ENCODE results near the gene MAN2A1.

MAN2A1 gene

GRCh38 chr5:109739741-109740728 lies 50.3 kb downstream of the MAN2A1 start:
- peak; percentile 5 for DNase-seq (ENCODE audit: low spot score)
- in situ Hi-C loops (cut with MboI; ENCODE audit: low pct_unique_long_range_greater_than_20kb, low sequenced_read_pairs, unreplicated experiment): no loop called here
- TF ChIP-seq CTCF (IDR thresholded peaks at IDR 0.05; ENCODE audit: extremely low read depth, insufficient read depth, missing control alignments): no peak

GRCh38 chr5:109740966-109741365 lies 51.2 kb downstream of the MAN2A1 start:
- no peak for TF ChIP-seq CTCF (IDR thresholded peaks at IDR 0.05; ENCODE audit: extremely low read depth, insufficient read depth, missing control alignments)
- DNase-seq (ENCODE audit: low spot score): no peak
- in situ Hi-C loops (cut with MboI; ENCODE audit: low pct_unique_long_range_greater_than_20kb, low sequenced_read_pairs, unreplicated experiment): no loop called here

GRCh38 chr5:109741390-109741789 lies 51.7 kb downstream of the MAN2A1 start:
- DNase-seq (ENCODE audit: low spot score): no peak
- in situ Hi-C loops (cut with MboI; ENCODE audit: low pct_unique_long_range_greater_than_20kb, low sequenced_read_pairs, unreplicated experiment): no loop called here
- no peak for TF ChIP-seq CTCF (IDR thresholded peaks at IDR 0.05; ENCODE audit: extremely low read depth, insufficient read depth, missing control alignments)

GRCh38 chr5:109743041-109743531 lies 53.4 kb downstream of the MAN2A1 start:
- in situ Hi-C loops (cut with MboI; ENCODE audit: low pct_unique_long_range_greater_than_20kb, low sequenced_read_pairs, unreplicated experiment): no loop called here
- DNase-seq (ENCODE audit: low spot score): no peak
- no peak for TF ChIP-seq CTCF (IDR thresholded peaks at IDR 0.05; ENCODE audit: extremely low read depth, insufficient read depth, missing control alignments)

- DNase-seq (ENCODE audit: low spot score): no peak
- in situ Hi-C loops (cut with MboI; ENCODE audit: low pct_unique_long_range_greater_than_20kb, low sequenced_read_pairs, unreplicated experiment): no loop called here
- TF ChIP-seq CTCF (IDR thresholded peaks at IDR 0.05; ENCODE audit: extremely low read depth, insufficient read depth, missing control alignments): no peak
Observed at GRCh38 chr5:109743770-109744212, 54.1 kb downstream of the MAN2A1 start.

DNA sequence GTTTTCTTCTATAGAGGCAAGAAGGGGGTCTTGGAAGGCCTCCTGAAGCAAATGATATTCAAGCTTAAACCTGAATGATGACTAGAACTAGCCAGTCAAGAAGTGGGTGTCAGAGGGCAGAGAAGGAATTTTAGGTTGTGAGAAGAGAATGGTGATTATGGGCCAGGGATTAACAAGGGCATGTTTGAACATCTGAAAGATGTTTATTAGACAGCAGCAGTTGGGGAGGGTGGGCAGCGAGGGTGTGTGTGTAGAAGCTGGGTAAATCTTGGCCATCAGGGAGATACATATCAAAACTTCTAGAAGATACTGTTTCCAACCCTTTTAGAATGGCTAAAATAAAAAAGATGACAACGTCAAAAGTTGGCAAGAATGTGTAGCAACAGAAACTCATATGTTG lies 54.5 kb downstream of the MAN2A1 start:
- DNase-seq (ENCODE audit: low spot score): no peak
- no peak for TF ChIP-seq CTCF (IDR thresholded peaks at IDR 0.05; ENCODE audit: extremely low read depth, insufficient read depth, missing control alignments)
- in situ Hi-C loops (cut with MboI; ENCODE audit: low pct_unique_long_range_greater_than_20kb, low sequenced_read_pairs, unreplicated experiment): no loop called here
